Transverse colon (tissue), 4 donors: ENCODE data around the gene CORIN. TPM values are rescaled to one million over a fixed set of nuclear protein-coding genes. Genes with fewer than 3 reads are reported as not detected.
"Not testable (repeated sequence)": the region's sequence is repeated elsewhere in the genome, so short reads cannot be mapped to it uniquely, and the experiment has no call there.

Experiments used
- DNase-seq: peaks from one replicate; pipeline ENCODE4 v3.0.0-alpha.2; 2019
- H3K27ac ChIP-seq, 4 donors: fragments of 200-600 bp; sonication (generic); 2 replicates each; pipeline ENCODE4 v1.5.1; 2016 to 2018; ENCODE audit warnings: inconsistent platforms in 4 of 4
- H3K27me3 ChIP-seq: fragments of 200-600 bp; sonication (generic); 2 replicates; pipeline ENCODE4 v1.5.1; 2017; ENCODE audit warnings: inconsistent platforms
- H3K36me3 ChIP-seq, 4 donors: fragments of 200-600 bp; sonication (generic); 2 replicates each; pipeline ENCODE4 v1.5.1; 2017 to 2019; ENCODE audit warnings: inconsistent platforms in 4 of 4
- H3K4me1 ChIP-seq, 4 donors: fragments of 200-600 bp; sonication (generic); 2 replicates each; pipeline ENCODE4 v1.5.1; 2017 to 2020; ENCODE audit warnings: inconsistent platforms in 4 of 4
- H3K4me3 ChIP-seq, 4 donors: fragments of 200-600 bp; sonication (generic); 1 replicate in 1 of 4; 2 replicates in 3 of 4; pipeline versions ENCODE4 v1.5.1 to v1.6.1; 2017 to 2019; ENCODE audit warnings: inconsistent platforms in 4 of 4
- H3K9me3 ChIP-seq, 2 donors: fragments of 200-600 bp; sonication (generic); 2 replicates each; pipeline ENCODE4 v1.5.1; 2017 to 2019; ENCODE audit warnings: inconsistent platforms in 2 of 2
- EP300 ChIP-seq: sonication (generic); formaldehyde crosslinking; IDR thresholded peaks from one replicate; pipeline ENCODE4 v1.6.1; 2017; ENCODE audit warnings: antibody characterized with exemption, low read depth
- POLR2A ChIP-seq: fragments of 450-650 bp; IDR thresholded peaks from one replicate; pipeline ENCODE4 v1.6.1; 2016; ENCODE audit warnings: antibody characterized with exemption, mild to moderate bottlenecking, moderate library complexity
- POLR2AphosphoS5 ChIP-seq, 3 donors: sonication (generic); formaldehyde crosslinking; IDR thresholded peaks; one replicate each; pipeline ENCODE4 v1.6.1; 2016; ENCODE audit warnings: antibody characterized with exemption in 3 of 3
- WGBS, 2 donors: methylation state at CpG; one replicate each; pipeline ENCODE4 v1.1.5; 2018; ENCODE audit warnings: low coverage in 1 of 2; 5-methylcytosine and 5-hydroxymethylcytosine counted together
- in situ Hi-C, 4 donors: fragments of 200-750 bp; cut with MboI; loops; one replicate each; pipeline versions ENCODE4 v1.15.0 to v1.15.1; 2017; ENCODE audit warnings: low sequenced_read_pairs in 3 of 4, low pct_ligation_motif_present in 1 of 4, low pct_unique_long_range_greater_than_20kb in 1 of 4
- intact Hi-C: fragments of 100-400 bp; cut with DNase I; formaldehyde crosslinking; loops from one replicate; pipeline ENCODE4 v1.15.1; 2023; ENCODE audit warnings: low total_unique reads
- total RNA-seq, 4 donors: library from RNA; depleted of rRNA; stranded (reverse); fragments of >200 nt; gene quantifications; one replicate each; pipeline ENCODE4 v1.1.0, GENCODE V29; 2016
- TF ChIP-seq, protein P1 (sequence below), 5 experiments: fragments of 200-600 bp in 3 of 5; fragments of 450-650 bp in 2 of 5; sonication (generic) in 3 of 5; IDR thresholded peaks; 1 replicate in 2 of 5; 2 replicates in 3 of 5; pipeline ENCODE4 v1.5.1; 2016 to 2017; ENCODE audit warnings: antibody characterized with exemption in 5 of 5, inconsistent platforms in 3 of 5, mild to moderate bottlenecking in 2 of 5, moderate library complexity in 1 of 5

The CORIN gene
- total RNA-seq, 4 donors from 2014 or later, result 0.82 to 1.6 TPM; not detected in 2

DNA sequence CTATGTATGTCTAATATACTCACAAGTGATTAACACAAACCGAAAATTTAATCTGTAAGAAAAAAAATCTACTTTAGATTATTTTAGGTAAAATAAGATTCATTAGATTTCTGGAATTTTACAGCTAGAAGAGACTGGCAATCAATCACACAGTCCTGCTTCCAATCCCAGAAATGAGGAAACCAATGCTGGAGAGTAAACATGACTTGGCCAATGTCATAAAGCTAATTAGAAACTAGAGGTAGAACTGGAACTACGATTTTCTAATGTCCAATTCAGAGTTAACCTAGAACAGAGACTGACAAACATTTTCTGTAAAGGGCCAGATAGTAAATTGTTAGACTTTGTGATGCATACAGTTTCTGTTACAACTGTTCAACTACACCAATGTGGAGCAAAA is 123.6 kb downstream of the CORIN start:
- 46 to 50% methylated on average over 2 of the region's 2 CpGs for WGBS, 2 donors
- H3K27me3 ChIP-seq, result peaks cover 7% of the 10 kb centered on the region
- no peak for DNase-seq
- no peak for TF ChIP-seq POLR2A
- TF ChIP-seq, protein P1, sequence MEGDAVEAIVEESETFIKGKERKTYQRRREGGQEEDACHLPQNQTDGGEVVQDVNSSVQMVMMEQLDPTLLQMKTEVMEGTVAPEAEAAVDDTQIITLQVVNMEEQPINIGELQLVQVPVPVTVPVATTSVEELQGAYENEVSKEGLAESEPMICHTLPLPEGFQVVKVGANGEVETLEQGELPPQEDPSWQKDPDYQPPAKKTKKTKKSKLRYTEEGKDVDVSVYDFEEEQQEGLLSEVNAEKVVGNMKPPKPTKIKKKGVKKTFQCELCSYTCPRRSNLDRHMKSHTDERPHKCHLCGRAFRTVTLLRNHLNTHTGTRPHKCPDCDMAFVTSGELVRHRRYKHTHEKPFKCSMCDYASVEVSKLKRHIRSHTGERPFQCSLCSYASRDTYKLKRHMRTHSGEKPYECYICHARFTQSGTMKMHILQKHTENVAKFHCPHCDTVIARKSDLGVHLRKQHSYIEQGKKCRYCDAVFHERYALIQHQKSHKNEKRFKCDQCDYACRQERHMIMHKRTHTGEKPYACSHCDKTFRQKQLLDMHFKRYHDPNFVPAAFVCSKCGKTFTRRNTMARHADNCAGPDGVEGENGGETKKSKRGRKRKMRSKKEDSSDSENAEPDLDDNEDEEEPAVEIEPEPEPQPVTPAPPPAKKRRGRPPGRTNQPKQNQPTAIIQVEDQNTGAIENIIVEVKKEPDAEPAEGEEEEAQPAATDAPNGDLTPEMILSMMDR (IDR thresholded peaks at IDR 0.05), result no peak
- TF ChIP-seq EP300, result no peak
- no peak for TF ChIP-seq POLR2AphosphoS5 (IDR thresholded peaks at IDR 0.05)
- H3K27ac ChIP-seq, result no peak overlapping the region
- H3K4me1 ChIP-seq, result no peaks in the 10 kb centered on the region
- H3K4me3 ChIP-seq, result no peak overlapping the region
- in situ Hi-C loops (no loop called here), intact Hi-C loops (no loop called here)
- no peaks in the 10 kb centered on the region for H3K36me3 ChIP-seq
- H3K9me3 ChIP-seq, result no peaks in the 10 kb centered on the region

DNA sequence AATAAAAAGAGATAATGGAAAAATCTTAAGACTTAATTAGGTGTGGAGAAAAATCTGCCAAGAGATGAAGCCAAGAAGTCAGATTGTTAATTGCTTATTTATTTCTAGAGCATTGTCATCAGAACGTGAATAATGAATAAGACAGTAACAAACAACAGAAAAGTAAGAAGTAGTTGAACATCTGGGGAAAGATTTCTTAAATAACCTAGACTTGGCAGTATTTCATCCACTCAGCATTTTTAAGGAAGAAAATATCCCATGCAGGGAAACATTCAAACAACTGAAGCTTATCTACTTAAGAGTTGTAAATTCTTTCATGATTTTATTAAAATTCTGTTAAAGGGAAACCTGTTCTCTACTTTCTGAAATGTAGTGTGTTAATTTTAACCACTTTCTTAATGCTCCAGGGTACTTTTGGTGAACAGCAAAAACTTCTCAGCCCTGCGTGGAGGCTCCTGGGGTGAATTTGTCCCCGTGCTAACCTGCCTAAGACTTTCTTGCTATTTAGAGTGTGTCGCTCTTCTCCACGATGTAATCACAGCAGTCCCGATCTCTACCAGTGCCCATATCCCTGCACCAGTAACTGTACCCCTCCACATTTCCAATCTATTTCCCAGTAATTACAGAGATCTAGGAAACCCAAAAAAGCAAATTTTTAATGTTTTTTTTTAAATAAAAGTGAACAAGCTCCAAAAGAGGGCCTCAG is 124.6 kb downstream of the CORIN start:
- H3K4me3 ChIP-seq, result no peak overlapping the region
- in situ Hi-C loops (no loop called here), intact Hi-C loops (no loop called here)
- H3K4me1 ChIP-seq, result no peaks in the 10 kb centered on the region
- H3K9me3 ChIP-seq, result no peaks in the 10 kb centered on the region
- H3K36me3 ChIP-seq, result no peaks in the 10 kb centered on the region
- 70 to 79% methylated on average over 3 to 6 of the region's 6 CpGs for WGBS, 2 donors
- peaks cover 7% of the 10 kb centered on the region for H3K27me3 ChIP-seq
- H3K27ac ChIP-seq, result no peak overlapping the region
- no peak for TF ChIP-seq POLR2A
- no peak for TF ChIP-seq POLR2AphosphoS5 (IDR thresholded peaks at IDR 0.05)
- TF ChIP-seq, protein P1 (IDR thresholded peaks at IDR 0.05), result no peak
- no peak for DNase-seq

DNA sequence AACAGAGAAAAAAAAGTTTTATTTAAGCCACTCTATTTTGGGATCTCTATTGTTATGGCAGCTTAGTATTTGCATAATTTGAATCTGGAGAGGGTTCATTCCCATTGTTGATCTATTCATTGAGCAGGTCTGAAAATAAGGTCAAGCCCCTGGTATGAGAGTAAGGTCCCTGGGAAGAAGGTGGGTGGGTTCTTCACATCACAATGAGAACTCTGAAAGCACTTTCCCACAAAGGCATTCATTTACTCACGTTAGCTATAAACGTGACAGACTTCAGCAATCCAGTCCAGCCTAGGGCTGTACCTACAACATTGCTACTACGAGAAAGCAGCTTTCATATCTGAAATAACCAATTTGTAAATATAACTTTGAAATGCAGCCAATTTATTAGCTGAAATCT is 126.2 kb downstream of the CORIN start:
- DNase-seq, result no peak
- H3K4me1 ChIP-seq, result no peaks in the 10 kb centered on the region
- no peak overlapping the region for H3K27ac ChIP-seq
- no peaks in the 10 kb centered on the region for H3K9me3 ChIP-seq
- H3K36me3 ChIP-seq, result no peaks in the 10 kb centered on the region
- no peak overlapping the region for H3K4me3 ChIP-seq
- WGBS, 2 donors, result 29 to 55% methylated on average over 1 to 3 of the region's 3 CpGs
- H3K27me3 ChIP-seq, result no peaks in the 10 kb centered on the region
- intact Hi-C loops (no loop called here), in situ Hi-C loops (no loop called here)
- TF ChIP-seq, protein P1 (IDR thresholded peaks at IDR 0.05), result no peak
- TF ChIP-seq POLR2AphosphoS5 (IDR thresholded peaks at IDR 0.05) (no peak), EP300 (no peak), POLR2A (no peak)

DNA sequence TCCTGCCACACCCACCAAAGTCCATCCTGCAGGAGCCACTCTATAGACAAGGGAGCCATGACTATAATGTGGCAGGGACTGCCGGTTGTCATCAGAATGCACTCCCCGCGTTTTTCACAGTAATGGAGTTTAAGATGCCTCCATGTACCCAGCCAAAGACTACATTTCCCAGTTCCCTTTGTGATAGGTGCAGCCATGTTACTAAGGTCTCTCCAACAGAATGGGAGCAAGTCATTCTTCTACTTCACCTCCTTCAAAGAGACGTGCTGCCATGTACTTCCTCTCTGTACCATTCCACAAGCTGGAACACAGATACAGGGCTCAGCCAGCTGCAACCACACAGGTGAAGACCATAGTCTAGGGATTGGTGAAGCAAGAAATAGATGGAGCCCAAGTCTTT is 126.7 kb downstream of the CORIN start:
- in situ Hi-C loops (no loop called here), intact Hi-C loops (no loop called here)
- Histone ChIP-seq H3K27me3 (no peaks in the 10 kb centered on the region), H3K9me3 (no peaks in the 10 kb centered on the region), H3K36me3 (no peaks in the 10 kb centered on the region), H3K4me3 (no peak overlapping the region), H3K4me1 (no peaks in the 10 kb centered on the region), H3K27ac (no peak overlapping the region)
- no peak for TF ChIP-seq EP300
- no peak for TF ChIP-seq POLR2AphosphoS5 (IDR thresholded peaks at IDR 0.05)
- TF ChIP-seq POLR2A, result no peak
- TF ChIP-seq, protein P1 (IDR thresholded peaks at IDR 0.05), result no peak
- 90 to 93% methylated on average over 4 of the region's 4 CpGs for WGBS, 2 donors
- no peak for DNase-seq

DNA sequence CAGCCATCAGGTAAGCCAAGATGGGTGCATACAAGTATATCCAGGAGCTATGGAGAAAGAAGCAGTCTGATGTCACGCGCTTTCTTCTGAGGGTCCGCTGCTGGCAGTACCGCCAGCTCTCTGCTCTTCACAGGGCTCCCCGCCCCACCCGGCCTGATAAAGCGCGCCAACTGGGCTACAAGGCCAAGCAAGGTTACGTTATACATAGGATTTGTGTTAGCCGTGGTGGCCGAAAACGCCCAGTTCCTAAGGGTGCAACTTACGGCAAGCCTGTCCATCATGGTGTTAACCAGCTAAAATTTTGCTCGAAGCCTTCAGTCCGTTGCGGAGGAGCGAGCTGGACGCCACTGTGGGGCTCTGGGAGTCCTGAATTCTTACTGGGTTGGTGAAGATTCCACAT is 131.5 kb downstream of the CORIN start:
- WGBS, 2 donors, result 95% methylated on average over 18 of the region's 18 CpGs; no CpG with 5 or more reads in 1 of the 2 donors
- H3K36me3 ChIP-seq, in situ Hi-C loops, H3K27ac ChIP-seq, intact Hi-C loops, H3K27me3 ChIP-seq, H3K4me1 ChIP-seq, H3K4me3 ChIP-seq, H3K9me3 ChIP-seq, DNase-seq: not testable (repeated sequence)
